Endothelial cell of umbilical vein (primary cell): ENCODE measurements around the gene PPP3CA. TPM values are rescaled to one million over a fixed set of nuclear protein-coding genes. Genes with fewer than 3 reads are reported as not detected.

Experiments
- BruUV-seq: library from RNA; stranded (reverse); fragments of 400-500 nt; replicated peaks from 2 replicates; lab custom pipeline; 2021; lab: Mats Ljungman, UMichigan
- CTCF ChIA-PET: fragments of 300-600, 350-600 bp; sonication (Branson Sonifier 250); formaldehyde crosslinking; loops from one replicate; lab custom pipeline; 2021; ENCODE audit warnings: antibody characterized with exemption, inconsistent platforms; lab: Charles Lee
- POLR2A ChIA-PET: fragments of 300-600, 350-600 bp; sonication (Branson Sonifier 250); formaldehyde crosslinking; loops from one replicate; lab custom pipeline; 2021; ENCODE audit warnings: antibody characterized with exemption, inconsistent platforms; lab: Charles Lee
- DNase-seq: peaks from one replicate; pipeline ENCODE4 v3.0.0-alpha.2; 2011; ENCODE audit warnings: low read depth, low spot score
- FAIRE-seq: peaks from 2 replicates; lab custom pipeline; 2011; peaks lifted over from hg19 to GRCh38; lab: Jason Lieb, UNC
- H2AFZ ChIP-seq: 2 replicates; pipeline ENCODE4 v1.6.0; 2012; ENCODE audit warnings: low read depth, low read length, control low read depth, inconsistent platforms
- H3K27ac ChIP-seq: 2 replicates; pipeline ENCODE4 v1.5.1; 2011; ENCODE audit warnings: low read depth, mild to moderate bottlenecking, control low read depth, low read length, moderate library complexity; ENCODE audit not compliant: insufficient read depth
- H3K27me3 ChIP-seq, 2 experiments: 2 replicates each; pipeline versions ENCODE4 v1.6.0 to v1.6.1; 2011; ENCODE audit warnings: low read length in 2 of 2, mixed read lengths in 1 of 2; ENCODE audit not compliant: control insufficient read depth in 2 of 2, insufficient read depth in 2 of 2
- H3K36me3 ChIP-seq, 2 experiments: 2 replicates in 1 of 2; 3 replicates in 1 of 2; pipeline ENCODE4 v1.5.1; 2011; ENCODE audit warnings: low read length in 2 of 2, mild to moderate bottlenecking in 1 of 2, moderate library complexity in 1 of 2; ENCODE audit not compliant: control insufficient read depth in 2 of 2, insufficient read depth in 2 of 2; ENCODE audit errors: extremely low read depth in 1 of 2
- H3K4me1 ChIP-seq: 3 replicates; pipeline ENCODE4 v1.5.1; 2011; ENCODE audit warnings: mild to moderate bottlenecking, low read length; ENCODE audit not compliant: control insufficient read depth, insufficient read depth; ENCODE audit errors: extremely low read depth
- H3K4me2 ChIP-seq: 2 replicates; pipeline ENCODE4 v1.6.1; 2011; ENCODE audit warnings: low read length, control low read depth, mixed read lengths; ENCODE audit not compliant: insufficient read depth
- H3K4me3 ChIP-seq, 3 experiments: fragments of 200-600 bp in 1 of 3; sonication (generic), shearing (Covaris generic) in 1 of 3; replicated peaks in 1 of 3; 2 replicates each; pipeline ENCODE4 v1.5.1; 2011 to 2016; ENCODE audit warnings: control low read depth in 3 of 3, low read length in 3 of 3, mild to moderate bottlenecking in 2 of 3, inconsistent platforms in 1 of 3, low read depth in 1 of 3, moderate library complexity in 1 of 3; ENCODE audit not compliant: insufficient read depth in 1 of 3
- H3K79me2 ChIP-seq: 2 replicates; pipeline ENCODE4 v1.6.0; 2012; ENCODE audit warnings: low read length, inconsistent platforms; ENCODE audit not compliant: control insufficient read depth, insufficient read depth
- H3K9ac ChIP-seq: replicated peaks from 2 replicates; pipeline ENCODE3; 2011; ENCODE audit warnings: low read length, control low read depth; ENCODE audit not compliant: insufficient read depth; ENCODE audit errors: extremely low read depth
- H3K9me1 ChIP-seq: replicated peaks from 3 replicates; pipeline ENCODE4 v1.6.0; 2011; ENCODE audit warnings: mild to moderate bottlenecking, low read length; ENCODE audit not compliant: control insufficient read depth, insufficient read depth; ENCODE audit errors: extremely low read depth
- H3K9me3 ChIP-seq: replicated peaks from 2 replicates; pipeline ENCODE4 v1.5.1; 2012; ENCODE audit warnings: low read length, inconsistent platforms; ENCODE audit not compliant: control insufficient read depth, insufficient read depth
- H4K20me1 ChIP-seq: replicated peaks from 2 replicates; pipeline ENCODE3; 2011; ENCODE audit warnings: mild to moderate bottlenecking, low read length; ENCODE audit not compliant: control insufficient read depth, insufficient read depth; ENCODE audit errors: extremely low read depth
- EZH2 ChIP-seq: IDR thresholded peaks from 2 replicates; pipeline ENCODE4 v1.6.1; 2012; ENCODE audit warnings: borderline replicate concordance, low read depth, mild to moderate bottlenecking, moderate library complexity, low read length, inconsistent platforms; ENCODE audit not compliant: severe bottlenecking
- FOS ChIP-seq: IDR thresholded peaks from 2 replicates; pipeline ENCODE4 v1.6.1; 2011; ENCODE audit warnings: mild to moderate bottlenecking, low read length, moderate library complexity, borderline replicate concordance; ENCODE audit not compliant: insufficient read depth
- GATA2 ChIP-seq: IDR thresholded peaks from 2 replicates; pipeline ENCODE4 v1.7.0; 2011; ENCODE audit warnings: low read depth, mild to moderate bottlenecking, moderate library complexity, mixed read lengths, low read length; ENCODE audit not compliant: insufficient read length, insufficient read depth
- JUN ChIP-seq: IDR thresholded peaks from 2 replicates; pipeline ENCODE4 v1.6.1; 2011; ENCODE audit warnings: borderline replicate concordance, low read depth; ENCODE audit not compliant: insufficient read length, insufficient read depth
- MYC ChIP-seq: IDR thresholded peaks from one replicate; pipeline ENCODE4 v1.6.1; 2011; ENCODE audit warnings: mild to moderate bottlenecking, low read depth, low read length
- POLR2A ChIP-seq: IDR thresholded peaks from 2 replicates; pipeline ENCODE4 v1.6.1; 2012; ENCODE audit warnings: low read depth, mild to moderate bottlenecking, control low read depth, low read length
- POLR2AphosphoS5 ChIP-seq: IDR thresholded peaks from 2 replicates; pipeline ENCODE4 v1.6.1; 2012; ENCODE audit warnings: low read depth, mild to moderate bottlenecking, control low read depth, low read length, moderate library complexity; ENCODE audit not compliant: insufficient read depth
- dilution Hi-C: fragments of 300-500 bp; cut with MboI; formaldehyde crosslinking; loops from one replicate; pipeline ENCODE4 v1.15.0; 2019; ENCODE audit warnings: low sequenced_read_pairs; ENCODE audit not compliant: extremely low pct_ligation_motif_present
- intact Hi-C: fragments of 100-400 bp; cut with micrococcal nuclease; formaldehyde crosslinking; loops from one replicate; pipeline ENCODE4 v1.10.0; 2022
- polyA plus RNA-seq, 4 experiments: library from polyadenylated mRNA; depleted of rRNA in 3 of 4; stranded (reverse) in 3 of 4; unstranded in 1 of 4; fragments of >200 nt; gene quantifications; 2 replicates each; pipeline versions ENCODE4 v1.2.1 to v1.2.3, GENCODE V29; 2011 to 2012; ENCODE audit warnings: missing spikeins in 1 of 4
- total RNA-seq: library from RNA; stranded (reverse); gene quantifications from 2 replicates; pipeline ENCODE4 v1.2.3, GENCODE V29; 2021
- TF ChIP-seq, protein P1 (sequence below), 2 donors: IDR thresholded peaks; 1 replicate in 1 of 2; 2 replicates in 1 of 2; pipeline ENCODE4 v1.5.1; 2011; ENCODE audit warnings: low read length in 2 of 2, mild to moderate bottlenecking in 2 of 2, moderate library complexity in 2 of 2, control low read depth in 1 of 2, inconsistent platforms in 1 of 2, low read depth in 1 of 2; ENCODE audit not compliant: insufficient read depth in 1 of 2; ENCODE audit errors: extremely low read depth in 1 of 2
- TF ChIP-seq, protein P2 (sequence below): IDR thresholded peaks from 2 replicates; pipeline ENCODE4 v1.6.1; 2011; ENCODE audit not compliant: insufficient read depth, insufficient read length

The PPP3CA gene
- total and polyA plus RNA-seq, 2 donors (not counting 3 experiments of a cell fraction or from before 2014, with no cell fraction given) = 7.0 to 43.3 TPM

DNA sequence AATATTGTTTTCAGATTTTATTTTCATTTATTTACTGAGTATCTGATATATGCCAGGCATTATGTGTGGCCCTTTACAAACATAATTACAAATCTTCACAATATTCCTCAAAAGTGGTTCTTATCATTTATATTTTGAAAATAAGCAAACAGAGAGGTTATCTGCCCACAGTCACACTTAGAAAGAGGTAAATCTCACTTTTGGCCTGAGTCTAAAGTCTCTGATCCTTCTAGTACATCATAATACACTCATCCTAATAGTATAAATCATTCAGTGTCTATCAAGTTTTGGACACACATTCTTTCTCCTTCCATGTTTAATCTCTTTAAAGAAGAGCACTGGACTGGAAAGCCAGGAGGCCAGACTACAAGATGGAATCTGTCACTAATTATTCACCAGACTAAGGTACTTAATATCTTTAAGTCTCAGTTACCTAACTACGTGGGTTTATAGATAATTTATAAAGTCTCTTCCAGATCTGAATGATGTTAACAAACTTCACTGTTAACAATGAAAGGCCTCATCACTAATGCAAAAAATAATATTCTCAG is 281.3 kb downstream of the PPP3CA start:
- intact Hi-C loops (no loop called here), dilution Hi-C loops (no loop called here)
- DNase-seq (no peak), FAIRE-seq (no peak)
- H3K27ac ChIP-seq = no peak overlapping the region
- no peaks in the 10 kb centered on the region for H3K9me1 ChIP-seq
- TF ChIP-seq JUN (no peak), GATA2 (no peak), POLR2AphosphoS5 (no peak), FOS (no peak), EZH2 (no peak), POLR2A (no peak), MYC (no peak)
- TF ChIP-seq, protein P1, sequence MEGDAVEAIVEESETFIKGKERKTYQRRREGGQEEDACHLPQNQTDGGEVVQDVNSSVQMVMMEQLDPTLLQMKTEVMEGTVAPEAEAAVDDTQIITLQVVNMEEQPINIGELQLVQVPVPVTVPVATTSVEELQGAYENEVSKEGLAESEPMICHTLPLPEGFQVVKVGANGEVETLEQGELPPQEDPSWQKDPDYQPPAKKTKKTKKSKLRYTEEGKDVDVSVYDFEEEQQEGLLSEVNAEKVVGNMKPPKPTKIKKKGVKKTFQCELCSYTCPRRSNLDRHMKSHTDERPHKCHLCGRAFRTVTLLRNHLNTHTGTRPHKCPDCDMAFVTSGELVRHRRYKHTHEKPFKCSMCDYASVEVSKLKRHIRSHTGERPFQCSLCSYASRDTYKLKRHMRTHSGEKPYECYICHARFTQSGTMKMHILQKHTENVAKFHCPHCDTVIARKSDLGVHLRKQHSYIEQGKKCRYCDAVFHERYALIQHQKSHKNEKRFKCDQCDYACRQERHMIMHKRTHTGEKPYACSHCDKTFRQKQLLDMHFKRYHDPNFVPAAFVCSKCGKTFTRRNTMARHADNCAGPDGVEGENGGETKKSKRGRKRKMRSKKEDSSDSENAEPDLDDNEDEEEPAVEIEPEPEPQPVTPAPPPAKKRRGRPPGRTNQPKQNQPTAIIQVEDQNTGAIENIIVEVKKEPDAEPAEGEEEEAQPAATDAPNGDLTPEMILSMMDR (IDR thresholded peaks at IDR 0.05; ENCODE audit: extremely low read depth in 1 of 2, insufficient read depth in 1 of 2, low read depth in 1 of 2, low read length in 2 of 2) = no peak
- TF ChIP-seq, protein P2, sequence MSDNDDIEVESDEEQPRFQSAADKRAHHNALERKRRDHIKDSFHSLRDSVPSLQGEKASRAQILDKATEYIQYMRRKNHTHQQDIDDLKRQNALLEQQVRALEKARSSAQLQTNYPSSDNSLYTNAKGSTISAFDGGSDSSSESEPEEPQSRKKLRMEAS = no peak
- H3K9me3 ChIP-seq = no peaks in the 10 kb centered on the region
- H3K36me3 ChIP-seq = no peaks in the 10 kb centered on the region
- CTCF ChIA-PET = no interaction called here
- no peaks in the 10 kb centered on the region for H3K79me2 ChIP-seq
- no peak overlapping the region for H3K9ac ChIP-seq
- H2AFZ ChIP-seq = no peak overlapping the region
- no peaks in the 10 kb centered on the region for H4K20me1 ChIP-seq
- no TSS peak for BruUV-seq
- POLR2A ChIA-PET = no interaction called here
- H3K4me1 ChIP-seq = no peaks in the 10 kb centered on the region
- no peak overlapping the region for H3K4me2 ChIP-seq
- H3K4me3 ChIP-seq = no peak overlapping the region
- H3K27me3 ChIP-seq = no peaks in the 10 kb centered on the region
